NT2/D1 (cell line): ENCODE results near the gene PDZD4.

Source experiments
- SUZ12 ChIP-seq: IDR thresholded peaks from 2 replicates; pipeline ENCODE4 v1.6.1; 2011; ENCODE audit not compliant: insufficient read length, insufficient read depth; ENCODE audit errors: extremely low read depth
- YY1 ChIP-seq: IDR thresholded peaks from 2 replicates; pipeline ENCODE4 v1.6.1; 2011; ENCODE audit not compliant: insufficient read length, insufficient read depth
- ZNF274 ChIP-seq: IDR thresholded peaks from 2 replicates; pipeline ENCODE4 v1.6.1; 2011; ENCODE audit warnings: mild to moderate bottlenecking, low read depth, low read length

DNA sequence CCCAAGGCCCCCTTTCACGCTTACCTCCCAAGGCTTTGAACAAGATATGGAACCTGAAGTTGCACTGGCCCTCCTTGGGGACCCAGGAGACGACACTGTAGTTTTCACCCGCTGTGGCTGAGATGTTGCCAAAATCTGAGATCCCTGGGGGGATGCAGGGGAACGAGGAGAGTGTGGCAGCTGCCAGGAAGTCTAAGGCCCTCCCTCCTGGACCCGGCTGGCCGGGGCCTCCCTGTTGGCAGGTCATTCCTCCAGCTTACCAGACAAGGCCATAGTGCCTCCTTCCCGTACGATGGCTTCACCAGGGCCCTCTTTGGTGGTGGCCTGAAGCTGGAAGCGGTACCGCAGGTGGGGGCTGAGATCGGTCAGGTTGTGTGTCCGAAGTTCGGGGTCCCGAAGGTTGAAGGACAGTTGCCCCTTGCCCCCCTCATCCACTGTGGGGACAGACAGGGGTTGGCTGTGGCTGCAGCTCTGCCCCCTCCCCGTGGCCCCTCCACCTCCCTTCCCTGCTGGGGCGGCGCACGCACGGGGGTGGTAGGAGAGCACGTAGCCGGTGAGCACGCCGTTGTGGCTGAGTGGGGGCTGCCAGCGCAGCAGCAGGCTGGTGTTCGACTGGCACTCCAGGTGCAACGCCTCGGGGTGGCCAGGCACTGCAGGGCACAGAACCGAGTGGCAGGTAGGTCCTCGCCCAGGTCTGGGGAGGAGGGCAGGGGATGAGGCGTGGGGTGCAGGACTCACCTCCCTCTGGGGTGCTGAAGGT, 34.4 kb upstream of the PDZD4 start:
- no peak for TF ChIP-seq SUZ12
- no peak for TF ChIP-seq YY1
- no peak for TF ChIP-seq ZNF274
